Ectodermal cell (in vitro differentiated cells): ENCODE measurements around the gene PRTFDC1. TPM values are rescaled to one million over a fixed set of nuclear protein-coding genes. Genes with fewer than 3 reads are reported as not detected.

Experiments
- H3K27ac ChIP-seq: 2 replicates; pipeline ENCODE4 v1.7.0; 2013; ENCODE audit warnings: mild to moderate bottlenecking, low read depth, low read length; ENCODE audit not compliant: insufficient read depth, poor library complexity, severe bottlenecking
- H3K27me3 ChIP-seq: 2 replicates; pipeline ENCODE4 v1.7.0; 2013; ENCODE audit warnings: mild to moderate bottlenecking, low read length; ENCODE audit not compliant: insufficient read depth, control insufficient read depth, poor library complexity, severe bottlenecking
- H3K36me3 ChIP-seq: one replicate; pipeline ENCODE4 v1.7.0; 2013; ENCODE audit warnings: low read length; ENCODE audit not compliant: control insufficient read depth, insufficient read depth
- H3K4me1 ChIP-seq: one replicate; pipeline ENCODE4 v1.7.0; 2013; ENCODE audit warnings: low read length; ENCODE audit not compliant: control insufficient read depth, insufficient read depth
- H3K4me3 ChIP-seq: 2 replicates; pipeline ENCODE4 v1.7.0; 2013; ENCODE audit warnings: low read depth, low read length, control low read depth; ENCODE audit not compliant: insufficient read depth
- H3K9me3 ChIP-seq: 2 replicates; pipeline ENCODE4 v1.7.0; 2013; ENCODE audit warnings: mild to moderate bottlenecking, low read length, moderate library complexity; ENCODE audit not compliant: control insufficient read depth
- WGBS, 2 experiments: methylation state at CpG; one replicate each; pipeline ENCODE4 v1.1.7; 2013; ENCODE audit warnings: missing lambda C conversion rate in 2 of 2; 5-methylcytosine and 5-hydroxymethylcytosine counted together
- polyA plus RNA-seq, 4 experiments: library from polyadenylated mRNA; stranded (reverse); fragments of 50-300 nt; gene quantifications; one replicate each; pipeline ENCODE4 v1.2.3, GENCODE V29; 2013

Gene PRTFDC1
- polyA plus RNA-seq (2013, experiment 1 of 4): 25.0 TPM
- polyA plus RNA-seq (2013, experiment 2 of 4): 24.5 TPM
- 18.1 TPM for polyA plus RNA-seq (2013, experiment 3 of 4)
- polyA plus RNA-seq (2013, experiment 4 of 4): 17.7 TPM

GRCh38 chr10:24952143-24952706 is at the start of gene PRTFDC1:
TSS of gene PRTFDC1 (minus strand) at chr10:24952606. CDS start at chr10:24952575, 31 bp downstream.
- no peaks in the 10 kb centered on the region for H3K36me3 ChIP-seq
- H3K27me3 ChIP-seq: no peaks in the 10 kb centered on the region
- peak within 1 kb of the TSS; percentile 87 for H3K27ac ChIP-seq
- peak within 1 kb of the TSS; percentile 45 for H3K4me3 ChIP-seq
- no peaks in the 10 kb centered on the region for H3K9me3 ChIP-seq
- WGBS, 2 experiments: 1% methylated on average over 56 of the region's 56 CpGs
- peaks cover 32% of the 10 kb centered on the region for H3K4me1 ChIP-seq

- Histone ChIP-seq H3K9me3 (no peaks in the 10 kb centered on the region), H3K36me3 (no peaks in the 10 kb centered on the region), H3K27ac (no peak overlapping the region), H3K27me3 (no peaks in the 10 kb centered on the region), H3K4me1 (no peaks in the 10 kb centered on the region), H3K4me3 (no peak overlapping the region)
- WGBS, 2 experiments: 87 to 95% methylated on average over 3 of the region's 3 CpGs
Observed at GRCh38 chr10:24998044-24998443, 45.6 kb upstream of the PRTFDC1 start.

GRCh38 chr10:24995072-24995471 is 42.7 kb upstream of the PRTFDC1 start:
- H3K4me3 ChIP-seq: no peak overlapping the region
- H3K27ac ChIP-seq: no peak overlapping the region
- H3K27me3 ChIP-seq: no peaks in the 10 kb centered on the region
- no peaks in the 10 kb centered on the region for H3K9me3 ChIP-seq
- H3K4me1 ChIP-seq: no peaks in the 10 kb centered on the region
- H3K36me3 ChIP-seq: no peaks in the 10 kb centered on the region

GRCh38 chr10:24993237-24993958 is 41.0 kb upstream of the PRTFDC1 start:
- H3K36me3 ChIP-seq: no peaks in the 10 kb centered on the region
- 100% methylated on average over 1 of the region's 1 CpG; no CpG with 5 or more reads in 1 of the 2 experiments for WGBS, 2 experiments
- H3K27me3 ChIP-seq: no peaks in the 10 kb centered on the region
- H3K4me3 ChIP-seq: no peak overlapping the region
- H3K27ac ChIP-seq: no peak overlapping the region
- H3K4me1 ChIP-seq: no peaks in the 10 kb centered on the region
- no peaks in the 10 kb centered on the region for H3K9me3 ChIP-seq

- Histone ChIP-seq H3K4me3 (no peak overlapping the region), H3K27ac (no peak overlapping the region), H3K36me3 (no peaks in the 10 kb centered on the region), H3K27me3 (no peaks in the 10 kb centered on the region), H3K4me1 (no peaks in the 10 kb centered on the region), H3K9me3 (no peaks in the 10 kb centered on the region)
- WGBS, 2 experiments: 91 to 96% methylated on average over 3 of the region's 3 CpGs
Observed at GRCh38 chr10:24992512-24993133, 40.2 kb upstream of the PRTFDC1 start.

- no peak overlapping the region for H3K27ac ChIP-seq
- no peaks in the 10 kb centered on the region for H3K4me1 ChIP-seq
- no peak overlapping the region for H3K4me3 ChIP-seq
- H3K9me3 ChIP-seq: no peaks in the 10 kb centered on the region
- H3K27me3 ChIP-seq: no peaks in the 10 kb centered on the region
- 91 to 94% methylated on average over 13 of the region's 13 CpGs for WGBS, 2 experiments
- no peaks in the 10 kb centered on the region for H3K36me3 ChIP-seq
Observed at GRCh38 chr10:24991298-24991697, 38.9 kb upstream of the PRTFDC1 start.

GRCh38 chr10:24989867-24990266 is 37.5 kb upstream of the PRTFDC1 start:
- Histone ChIP-seq H3K27ac (no peak overlapping the region), H3K4me3 (no peak overlapping the region), H3K9me3 (no peaks in the 10 kb centered on the region), H3K27me3 (no peaks in the 10 kb centered on the region), H3K4me1 (no peaks in the 10 kb centered on the region), H3K36me3 (no peaks in the 10 kb centered on the region)
- WGBS, 2 experiments: 100% methylated on average over 1 of the region's 1 CpG; no CpG with 5 or more reads in 1 of the 2 experiments

- Histone ChIP-seq H3K4me1 (no peaks in the 10 kb centered on the region), H3K4me3 (no peak overlapping the region), H3K9me3 (no peaks in the 10 kb centered on the region), H3K27me3 (no peaks in the 10 kb centered on the region), H3K36me3 (no peaks in the 10 kb centered on the region), H3K27ac (no peak overlapping the region)
- WGBS, 2 experiments: 87% methylated on average over 12 of the region's 12 CpGs
Observed at GRCh38 chr10:24988831-24989640, 36.6 kb upstream of the PRTFDC1 start.

GRCh38 chr10:24984906-24985305 is 32.5 kb upstream of the PRTFDC1 start:
- H3K27me3 ChIP-seq: no peaks in the 10 kb centered on the region
- no peaks in the 10 kb centered on the region for H3K4me1 ChIP-seq
- H3K36me3 ChIP-seq: no peaks in the 10 kb centered on the region
- no peak overlapping the region for H3K27ac ChIP-seq
- H3K9me3 ChIP-seq: no peaks in the 10 kb centered on the region
- WGBS, 2 experiments: 67 to 100% methylated on average over 1 to 3 of the region's 3 CpGs
- H3K4me3 ChIP-seq: no peak overlapping the region
